Fibroblast of villous mesenchyme (primary cell): ENCODE data around the gene NEU4. TPM values are rescaled to one million over a fixed set of nuclear protein-coding genes. Genes with fewer than 3 reads are reported as not detected.

Experiments
- DNase-seq: peaks from one replicate; pipeline ENCODE4 v3.0.0-alpha.2; 2010; ENCODE audit warnings: low read depth
- H3K4me3 ChIP-seq: 2 replicates; pipeline ENCODE4 v1.5.1; 2011; ENCODE audit warnings: low read depth, mild to moderate bottlenecking, low read length
- total RNA-seq: library from RNA; depleted of rRNA; stranded (reverse); fragments of >200 nt; gene quantifications from 2 replicates; pipeline ENCODE4 v1.2.3, GENCODE V29; 2012
- TF ChIP-seq, protein P1 (sequence below): IDR thresholded peaks from 2 replicates; pipeline ENCODE4 v1.5.1; 2012; ENCODE audit warnings: low read depth, mild to moderate bottlenecking, low read length; ENCODE audit not compliant: insufficient read depth

NEU4 gene
- total RNA-seq, 1 donor = not detected

DNA sequence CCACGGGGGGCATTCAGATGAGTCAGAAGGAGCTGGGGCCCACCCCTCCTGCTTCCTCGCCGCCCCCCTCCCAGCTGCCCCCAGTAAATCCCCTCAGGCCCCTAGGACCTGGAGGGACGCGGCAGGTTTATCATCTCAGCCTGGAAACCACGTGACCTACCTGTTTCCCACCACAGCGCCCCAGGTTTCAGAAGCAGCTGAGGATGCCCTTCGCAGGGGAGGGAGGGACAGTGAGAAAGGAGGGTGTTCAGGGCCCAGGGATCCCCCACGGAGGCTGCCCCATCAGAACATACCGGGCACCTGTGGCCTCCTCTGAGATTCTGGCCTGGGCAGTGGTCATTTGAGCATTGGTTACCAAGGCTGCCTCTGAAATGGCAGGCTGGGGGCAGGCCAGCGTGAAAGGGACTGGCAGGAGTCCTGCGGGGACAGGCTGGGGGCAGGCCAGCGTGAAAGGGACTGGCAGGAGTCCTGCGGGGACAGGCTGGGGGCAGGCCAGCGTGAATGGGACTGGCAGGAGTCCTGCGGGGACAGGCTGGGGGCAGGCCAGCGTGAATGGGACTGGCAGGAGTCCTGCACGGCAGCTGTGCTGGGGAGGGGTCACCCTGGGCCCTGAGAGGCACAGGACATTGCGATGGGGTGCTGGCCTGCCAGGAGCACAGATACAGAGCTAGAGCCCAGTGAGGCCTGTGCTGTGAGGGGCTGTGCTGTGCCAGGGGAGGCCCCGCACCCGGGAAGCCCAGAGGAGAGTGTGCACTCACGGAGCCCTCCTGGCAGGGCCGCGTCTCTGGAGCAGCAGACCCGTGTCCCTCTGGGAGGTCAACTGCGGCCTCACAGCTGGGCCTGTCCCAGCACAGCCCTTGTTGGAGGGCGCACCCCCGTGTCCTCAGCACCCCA lies 1.6 kb downstream of the NEU4 start:
- no peak for DNase-seq
- H3K4me3 ChIP-seq = no peak overlapping the region
- TF ChIP-seq, protein P1, sequence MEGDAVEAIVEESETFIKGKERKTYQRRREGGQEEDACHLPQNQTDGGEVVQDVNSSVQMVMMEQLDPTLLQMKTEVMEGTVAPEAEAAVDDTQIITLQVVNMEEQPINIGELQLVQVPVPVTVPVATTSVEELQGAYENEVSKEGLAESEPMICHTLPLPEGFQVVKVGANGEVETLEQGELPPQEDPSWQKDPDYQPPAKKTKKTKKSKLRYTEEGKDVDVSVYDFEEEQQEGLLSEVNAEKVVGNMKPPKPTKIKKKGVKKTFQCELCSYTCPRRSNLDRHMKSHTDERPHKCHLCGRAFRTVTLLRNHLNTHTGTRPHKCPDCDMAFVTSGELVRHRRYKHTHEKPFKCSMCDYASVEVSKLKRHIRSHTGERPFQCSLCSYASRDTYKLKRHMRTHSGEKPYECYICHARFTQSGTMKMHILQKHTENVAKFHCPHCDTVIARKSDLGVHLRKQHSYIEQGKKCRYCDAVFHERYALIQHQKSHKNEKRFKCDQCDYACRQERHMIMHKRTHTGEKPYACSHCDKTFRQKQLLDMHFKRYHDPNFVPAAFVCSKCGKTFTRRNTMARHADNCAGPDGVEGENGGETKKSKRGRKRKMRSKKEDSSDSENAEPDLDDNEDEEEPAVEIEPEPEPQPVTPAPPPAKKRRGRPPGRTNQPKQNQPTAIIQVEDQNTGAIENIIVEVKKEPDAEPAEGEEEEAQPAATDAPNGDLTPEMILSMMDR = no peak

DNA sequence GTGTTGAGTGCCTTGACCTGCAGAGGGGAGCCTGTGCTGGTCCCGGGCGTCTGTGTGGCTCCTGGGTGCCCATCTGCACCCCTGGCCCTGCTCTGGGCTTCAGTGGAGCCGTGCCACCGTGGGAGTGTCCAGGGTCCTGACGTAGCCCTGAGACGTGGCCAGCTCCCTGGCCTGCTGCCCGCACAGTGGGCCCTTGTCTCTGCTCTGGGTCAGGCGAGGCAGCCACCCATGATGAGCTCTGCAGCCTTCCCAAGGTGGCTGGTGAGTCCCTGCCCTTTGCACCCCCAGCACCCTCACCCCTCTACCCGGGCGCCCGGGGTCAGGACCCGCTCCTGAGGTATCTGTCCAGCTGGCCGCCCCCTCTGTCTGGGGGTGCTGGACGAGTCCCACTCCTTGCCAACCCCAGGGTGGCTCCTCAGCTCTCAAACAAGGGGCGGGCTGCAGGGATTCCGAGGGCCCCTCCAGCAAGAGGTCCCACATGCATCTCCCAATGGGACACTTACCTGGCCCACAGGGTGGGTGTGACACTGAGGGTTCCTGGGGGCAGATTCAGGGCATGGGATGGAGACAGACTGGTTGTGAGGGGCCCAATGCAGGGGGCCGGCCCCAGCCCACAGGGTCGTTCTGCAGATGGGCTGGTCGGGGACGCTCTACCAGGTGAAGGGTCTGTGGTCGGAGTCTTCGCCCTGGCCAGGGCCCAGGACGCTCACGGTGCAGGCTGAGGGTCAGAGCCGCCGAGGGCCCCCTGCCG lies 2.4 kb downstream of the NEU4 start:
- TF ChIP-seq, protein P1 = no peak

DNA sequence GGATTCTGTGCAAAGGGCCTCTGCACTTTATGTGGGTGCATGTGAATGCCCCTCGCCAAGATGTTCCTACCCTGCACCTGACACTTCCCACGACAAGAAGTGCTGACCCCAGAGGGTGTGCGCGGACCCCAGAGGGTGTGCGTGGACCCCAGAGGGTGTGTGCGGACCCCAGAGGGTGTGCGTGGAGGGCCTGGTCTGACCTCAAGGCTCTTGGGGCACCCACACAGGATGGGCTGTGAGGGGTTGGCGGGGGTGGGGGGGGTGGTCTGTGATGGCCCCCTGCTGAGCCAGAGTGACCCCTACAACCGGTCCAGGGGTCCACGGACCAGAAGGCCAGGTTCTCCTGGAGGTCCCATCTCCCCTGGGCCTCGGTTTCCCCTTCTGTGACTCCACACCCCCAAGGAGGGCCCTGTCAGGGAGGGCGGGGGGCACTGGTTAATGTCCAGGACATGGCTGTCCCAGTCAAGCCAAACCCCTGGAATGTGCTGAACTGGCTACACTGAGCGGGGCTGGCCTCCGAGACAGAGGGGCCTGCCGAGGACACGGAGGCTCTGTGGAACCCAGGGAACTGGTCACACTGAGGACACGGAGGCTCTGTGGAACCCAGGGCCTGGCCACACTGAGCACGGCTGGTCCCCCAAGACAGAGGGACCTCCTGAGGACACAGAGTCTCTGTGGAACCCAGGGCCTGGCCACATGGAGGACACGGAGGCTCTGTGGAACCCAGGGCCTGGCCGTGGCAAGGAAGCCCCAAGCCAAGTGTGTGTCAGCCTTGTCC lies 3.1 kb downstream of the NEU4 start:
- TF ChIP-seq, protein P1 = no peak
- H3K4me3 ChIP-seq = no peak overlapping the region
- no peak for DNase-seq

More for the DNA sequence above, 2.4 kb downstream of the NEU4 start:
- H3K4me3 ChIP-seq = no peak overlapping the region
- no peak for DNase-seq

DNA sequence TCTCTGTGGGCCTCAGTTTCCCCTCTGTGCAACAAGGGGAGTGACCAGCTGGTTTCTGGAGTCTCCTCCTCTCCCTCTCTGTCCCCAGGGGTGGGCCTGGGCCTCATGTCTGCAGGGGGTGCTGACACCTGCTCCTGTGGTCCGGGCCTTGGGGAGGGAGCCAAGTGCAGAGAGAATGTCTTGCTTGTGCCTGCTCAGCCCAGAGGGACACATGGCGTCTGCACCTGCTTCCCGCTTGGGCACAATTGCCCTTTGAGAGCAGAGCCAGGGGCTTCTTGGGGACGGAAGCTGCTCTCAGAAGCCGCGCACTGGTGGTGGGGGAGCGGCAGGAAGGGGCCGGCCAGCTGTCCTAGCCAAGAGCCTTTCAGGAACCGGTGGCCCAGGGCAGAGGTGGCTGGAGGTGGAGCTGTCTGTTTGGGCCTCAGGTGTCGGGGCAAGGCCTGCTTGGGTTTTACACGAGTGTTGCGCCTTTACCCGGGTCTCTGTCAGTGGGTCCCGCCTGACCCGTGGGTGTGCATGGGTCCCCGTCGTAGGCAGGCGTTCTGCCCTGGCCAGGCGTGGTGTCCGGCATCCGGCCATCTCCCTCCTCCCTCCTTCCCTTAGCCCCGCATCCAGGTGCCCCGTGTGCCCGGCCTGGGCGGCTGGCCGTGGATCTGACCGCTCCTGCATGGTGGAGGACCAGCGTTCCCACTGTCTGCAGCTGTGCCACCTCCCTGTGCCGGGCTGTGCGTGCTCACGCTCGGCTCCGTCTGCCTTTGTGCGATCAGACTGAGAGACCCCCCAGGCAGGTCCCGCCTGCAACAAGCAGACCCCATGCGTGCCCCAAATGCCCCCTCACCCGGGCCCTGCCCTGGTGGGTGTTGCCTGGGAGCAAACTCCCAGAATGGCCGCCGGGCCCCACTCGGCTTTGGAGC lies 4.0 kb downstream of the NEU4 start:
- H3K4me3 ChIP-seq = no peak overlapping the region
- TF ChIP-seq, protein P1 = no peak
- DNase-seq = no peak

DNA sequence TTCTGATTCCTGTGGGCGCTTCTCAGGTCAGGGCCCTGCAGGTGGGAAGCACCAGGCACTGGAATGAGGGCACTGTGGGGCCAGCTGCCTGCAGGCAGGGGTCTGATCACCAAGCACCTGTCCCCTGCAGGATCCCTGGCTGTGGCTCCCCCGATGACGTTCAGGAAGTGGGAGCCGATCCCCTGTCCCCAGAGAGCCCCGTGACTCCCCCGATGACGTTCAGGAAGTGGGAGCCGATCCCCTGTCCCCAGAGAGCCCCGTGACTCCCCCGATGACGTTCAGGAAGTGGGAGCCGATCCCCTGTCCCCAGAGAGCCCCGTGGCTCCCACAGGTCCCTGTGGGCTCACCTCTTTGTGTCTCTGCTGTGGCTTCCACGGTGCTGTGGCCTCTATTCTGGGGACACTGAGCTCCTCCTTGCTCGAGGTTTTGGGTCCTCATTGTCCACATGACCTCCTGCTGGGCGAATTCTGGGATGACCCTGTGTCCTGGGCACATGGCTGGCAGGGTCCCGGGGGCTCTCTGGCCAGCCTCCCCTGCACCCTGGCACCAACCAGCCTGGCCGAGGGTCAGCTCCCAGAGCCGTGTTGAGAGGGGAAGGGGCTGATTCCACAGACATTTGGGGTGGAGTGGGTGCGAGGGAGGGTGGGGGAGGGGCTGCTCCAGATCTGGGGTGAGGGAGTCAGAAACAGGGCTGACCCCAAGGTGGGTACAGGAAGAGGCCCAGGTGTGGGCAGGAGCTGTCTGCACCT lies 4.8 kb downstream of the NEU4 start:
- TF ChIP-seq, protein P1 = no peak
- H3K4me3 ChIP-seq = no peak overlapping the region
- DNase-seq = no peak
